Liver (tissue), 3 donors: Measurements from ENCODE around the gene LGALS12.

Experiments used
- EGR1 ChIP-seq, 2 donors: IDR thresholded peaks; 2 replicates each; pipeline ENCODE4 v1.6.1; 2016 to 2018; ENCODE audit warnings: antibody characterized with exemption in 2 of 2, low read depth in 2 of 2
- FOXA1 ChIP-seq: IDR thresholded peaks from 2 replicates; pipeline ENCODE4 v1.6.1; 2016; ENCODE audit warnings: antibody characterized with exemption
- FOXA2 ChIP-seq: IDR thresholded peaks from 2 replicates; pipeline ENCODE4 v1.6.1; 2016; ENCODE audit warnings: antibody characterized with exemption
- JUND ChIP-seq, 2 donors: IDR thresholded peaks; 2 replicates each; pipeline ENCODE4 v1.6.1; 2016; ENCODE audit warnings: antibody characterized with exemption in 2 of 2
- RAD21 ChIP-seq, 2 donors: IDR thresholded peaks; 2 replicates each; pipeline ENCODE4 v1.6.1; 2016; ENCODE audit warnings: antibody characterized with exemption in 2 of 2, mild to moderate bottlenecking in 2 of 2
- RXRA ChIP-seq, 2 donors: IDR thresholded peaks; 2 replicates each; pipeline ENCODE4 v1.6.1; 2017 to 2018; ENCODE audit warnings: antibody characterized with exemption in 2 of 2, mild to moderate bottlenecking in 1 of 2
- SP1 ChIP-seq: IDR thresholded peaks from 2 replicates; pipeline ENCODE4 v1.6.1; 2018; ENCODE audit warnings: antibody characterized with exemption, mild to moderate bottlenecking
- TAF1 ChIP-seq: conservative IDR thresholded peaks from 2 replicates; pipeline ENCODE4 v1.6.1; 2016; ENCODE audit warnings: antibody characterized with exemption, mild to moderate bottlenecking
- YY1 ChIP-seq: IDR thresholded peaks from 2 replicates; pipeline ENCODE4 v1.6.1; 2016; ENCODE audit warnings: antibody characterized with exemption, mild to moderate bottlenecking
- TF ChIP-seq, protein P1 (sequence below): fragments of 150-350 bp; IDR thresholded peaks from 2 replicates; pipeline ENCODE4 v1.5.1; 2017; ENCODE audit warnings: improper control_type of control experiment, low read depth, low read length; ENCODE audit not compliant: missing input control
- TF ChIP-seq, protein P2 (sequence below): IDR thresholded peaks from 2 replicates; pipeline ENCODE4 v1.6.1; 2016; ENCODE audit warnings: antibody characterized with exemption
- TF ChIP-seq, protein P3 (sequence below): IDR thresholded peaks from 2 replicates; pipeline ENCODE4 v1.6.1; 2016; ENCODE audit warnings: antibody characterized with exemption
- TF ChIP-seq, protein P4 (sequence below): IDR thresholded peaks from 2 replicates; pipeline ENCODE4 v1.6.1; 2016; ENCODE audit warnings: antibody characterized with exemption, mild to moderate bottlenecking
- donor health status: healthy.
- donor health status: healthy.

DNA sequence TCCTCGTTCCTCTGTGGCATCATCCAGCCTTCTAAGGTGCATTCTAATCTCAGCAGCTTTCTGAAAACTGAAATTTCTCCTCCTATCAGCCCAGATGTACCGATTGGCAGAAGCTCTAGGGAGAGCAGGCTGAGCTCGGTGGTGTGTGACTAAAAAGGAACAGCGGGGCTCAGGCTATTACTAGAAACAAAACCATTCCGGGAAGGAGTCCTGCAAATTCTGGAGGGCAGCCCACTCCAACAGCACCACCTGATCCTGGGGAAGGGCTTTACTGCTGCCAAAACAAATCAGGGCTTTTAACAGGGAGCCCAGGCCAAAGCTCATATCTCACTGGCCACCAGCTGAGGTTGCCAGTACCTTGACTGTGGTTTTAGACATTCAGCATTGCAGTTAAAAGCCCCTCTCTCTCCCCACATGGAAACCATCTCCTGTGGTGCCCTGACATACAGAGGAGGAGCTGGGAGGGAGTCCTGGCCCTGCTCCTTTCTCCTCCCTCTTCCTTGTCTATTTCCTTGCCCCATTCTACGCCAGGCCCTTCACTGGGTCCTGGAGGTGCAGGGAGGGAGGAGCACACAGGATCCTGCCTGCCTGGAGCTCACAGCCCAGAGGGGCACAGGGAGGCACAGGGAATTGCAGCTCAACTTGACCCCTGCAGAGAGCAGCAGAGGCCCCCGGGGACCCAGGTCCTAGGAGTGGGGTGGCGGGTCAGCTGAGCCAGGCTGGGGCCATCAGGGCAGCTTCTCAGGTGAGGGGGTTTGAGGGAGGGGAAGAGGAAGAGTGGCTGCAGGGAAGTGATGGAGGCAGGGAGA is 31.6 kb downstream of the LGALS12 start:
- TF ChIP-seq, protein P1, sequence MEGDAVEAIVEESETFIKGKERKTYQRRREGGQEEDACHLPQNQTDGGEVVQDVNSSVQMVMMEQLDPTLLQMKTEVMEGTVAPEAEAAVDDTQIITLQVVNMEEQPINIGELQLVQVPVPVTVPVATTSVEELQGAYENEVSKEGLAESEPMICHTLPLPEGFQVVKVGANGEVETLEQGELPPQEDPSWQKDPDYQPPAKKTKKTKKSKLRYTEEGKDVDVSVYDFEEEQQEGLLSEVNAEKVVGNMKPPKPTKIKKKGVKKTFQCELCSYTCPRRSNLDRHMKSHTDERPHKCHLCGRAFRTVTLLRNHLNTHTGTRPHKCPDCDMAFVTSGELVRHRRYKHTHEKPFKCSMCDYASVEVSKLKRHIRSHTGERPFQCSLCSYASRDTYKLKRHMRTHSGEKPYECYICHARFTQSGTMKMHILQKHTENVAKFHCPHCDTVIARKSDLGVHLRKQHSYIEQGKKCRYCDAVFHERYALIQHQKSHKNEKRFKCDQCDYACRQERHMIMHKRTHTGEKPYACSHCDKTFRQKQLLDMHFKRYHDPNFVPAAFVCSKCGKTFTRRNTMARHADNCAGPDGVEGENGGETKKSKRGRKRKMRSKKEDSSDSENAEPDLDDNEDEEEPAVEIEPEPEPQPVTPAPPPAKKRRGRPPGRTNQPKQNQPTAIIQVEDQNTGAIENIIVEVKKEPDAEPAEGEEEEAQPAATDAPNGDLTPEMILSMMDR = no peak
- TF ChIP-seq, protein P2, sequence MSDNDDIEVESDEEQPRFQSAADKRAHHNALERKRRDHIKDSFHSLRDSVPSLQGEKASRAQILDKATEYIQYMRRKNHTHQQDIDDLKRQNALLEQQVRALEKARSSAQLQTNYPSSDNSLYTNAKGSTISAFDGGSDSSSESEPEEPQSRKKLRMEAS = no peak
- TF ChIP-seq EGR1 (IDR thresholded peaks at IDR 0.05; ENCODE audit: low read depth in 2 of 2) = no peak
- peak; percentile 35 to 59 for TF ChIP-seq RAD21 (IDR thresholded peaks at IDR 0.05)
- TF ChIP-seq, protein P3, sequence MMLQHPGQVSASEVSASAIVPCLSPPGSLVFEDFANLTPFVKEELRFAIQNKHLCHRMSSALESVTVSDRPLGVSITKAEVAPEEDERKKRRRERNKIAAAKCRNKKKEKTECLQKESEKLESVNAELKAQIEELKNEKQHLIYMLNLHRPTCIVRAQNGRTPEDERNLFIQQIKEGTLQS = peak; percentile 55
- TF ChIP-seq TAF1 = peak; percentile 38
- TF ChIP-seq JUND (IDR thresholded peaks at IDR 0.05) = no peak
- TF ChIP-seq, protein P4, sequence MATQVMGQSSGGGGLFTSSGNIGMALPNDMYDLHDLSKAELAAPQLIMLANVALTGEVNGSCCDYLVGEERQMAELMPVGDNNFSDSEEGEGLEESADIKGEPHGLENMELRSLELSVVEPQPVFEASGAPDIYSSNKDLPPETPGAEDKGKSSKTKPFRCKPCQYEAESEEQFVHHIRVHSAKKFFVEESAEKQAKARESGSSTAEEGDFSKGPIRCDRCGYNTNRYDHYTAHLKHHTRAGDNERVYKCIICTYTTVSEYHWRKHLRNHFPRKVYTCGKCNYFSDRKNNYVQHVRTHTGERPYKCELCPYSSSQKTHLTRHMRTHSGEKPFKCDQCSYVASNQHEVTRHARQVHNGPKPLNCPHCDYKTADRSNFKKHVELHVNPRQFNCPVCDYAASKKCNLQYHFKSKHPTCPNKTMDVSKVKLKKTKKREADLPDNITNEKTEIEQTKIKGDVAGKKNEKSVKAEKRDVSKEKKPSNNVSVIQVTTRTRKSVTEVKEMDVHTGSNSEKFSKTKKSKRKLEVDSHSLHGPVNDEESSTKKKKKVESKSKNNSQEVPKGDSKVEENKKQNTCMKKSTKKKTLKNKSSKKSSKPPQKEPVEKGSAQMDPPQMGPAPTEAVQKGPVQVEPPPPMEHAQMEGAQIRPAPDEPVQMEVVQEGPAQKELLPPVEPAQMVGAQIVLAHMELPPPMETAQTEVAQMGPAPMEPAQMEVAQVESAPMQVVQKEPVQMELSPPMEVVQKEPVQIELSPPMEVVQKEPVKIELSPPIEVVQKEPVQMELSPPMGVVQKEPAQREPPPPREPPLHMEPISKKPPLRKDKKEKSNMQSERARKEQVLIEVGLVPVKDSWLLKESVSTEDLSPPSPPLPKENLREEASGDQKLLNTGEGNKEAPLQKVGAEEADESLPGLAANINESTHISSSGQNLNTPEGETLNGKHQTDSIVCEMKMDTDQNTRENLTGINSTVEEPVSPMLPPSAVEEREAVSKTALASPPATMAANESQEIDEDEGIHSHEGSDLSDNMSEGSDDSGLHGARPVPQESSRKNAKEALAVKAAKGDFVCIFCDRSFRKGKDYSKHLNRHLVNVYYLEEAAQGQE = no peak
- TF ChIP-seq FOXA1 = no peak
- TF ChIP-seq FOXA2 = no peak
- TF ChIP-seq YY1 = no peak
- peak; percentile 37 for TF ChIP-seq SP1
- TF ChIP-seq RXRA (IDR thresholded peaks at IDR 0.05) = peak; percentile 20 to 60
